ENCODE measurements around the gene TANGO2. TPM values are rescaled to one million over a fixed set of nuclear protein-coding genes. Genes with fewer than 3 reads are reported as not detected.

The TANGO2 gene
- total RNA-seq, 1 donor from 2014 or later: 46.8 TPM

- DNase-seq (ENCODE audit: low read depth in 2 of 2): no peak
Observed at GRCh38 chr22:20116376-20116950, 95.6 kb downstream of the TANGO2 start.

Other genes with a start within 250 kb of the TANGO2 start
- gene GNB1L, start 166.2 kb upstream of the TANGO2 start, total RNA-seq: 3.5 and 4.4 TPM in 2 replicates
- gene RTL10, start 166.2 kb upstream of the TANGO2 start, total RNA-seq: 17.7 and 25.8 TPM in 2 replicates
- gene COMT, start 79.3 kb upstream of the TANGO2 start, total RNA-seq: 222 and 628 TPM in 2 replicates
- gene TXNRD2, start 79.3 kb upstream of the TANGO2 start, total RNA-seq: 55.6 and 63.5 TPM in 2 replicates
- 46.0 and 72.0 TPM in 2 replicates for gene ARVCF, start 4.3 kb upstream of the TANGO2 start, total RNA-seq
- 17.4 and 23.2 TPM in 2 replicates for gene DGCR8, start 59.1 kb downstream of the TANGO2 start, total RNA-seq
- gene RANBP1, start 95.0 kb downstream of the TANGO2 start, total RNA-seq: 99.2 and 108 TPM in 2 replicates
- 24.0 and 31.0 TPM in 2 replicates for gene TRMT2A, start 96.1 kb downstream of the TANGO2 start, total RNA-seq
- 2.8 and 4.2 TPM in 2 replicates for gene ZDHHC8, start 110.7 kb downstream of the TANGO2 start, total RNA-seq
- 3.5 and 3.6 TPM in 2 replicates for gene CCDC188, start 129.9 kb downstream of the TANGO2 start, total RNA-seq
- 0.65 and 0.79 TPM in 2 replicates for gene RTN4R, start 247.2 kb downstream of the TANGO2 start, total RNA-seq